Measurements from ENCODE around the gene PRCD.

The PRCD gene

GRCh38 chr17:76585649-76586593 lies 46.1 kb downstream of the PRCD start, which contains the start of gene ST6GALNAC2:
TSS of gene ST6GALNAC2 (minus strand) at chr17:76585860. CDS start at chr17:76585808, 52 bp downstream.
- Histone ChIP-seq H3K4me1 (ENCODE audit: insufficient read depth, low read length) (0 out of 2 replicates have a peak, but pooled peaks cover 3% of the 10 kb centered on the region), H3K9ac (ENCODE audit: low read depth, low read length) (peak within 1 kb of the TSS; percentile 41; the same call in 1 of the 2 replicates), H3K9me3 (ENCODE audit: insufficient read depth, low read depth, low read length) (no peaks in the 10 kb centered on the region), H3K27ac (ENCODE audit: low read length) (no peak within 1 kb of the TSS), H3K27me3 (ENCODE audit: insufficient read depth, low read length) (peaks cover 77% of the 10 kb centered on the region), H3K4me3 (ENCODE audit: low read length) (peak within 1 kb of the TSS; percentile 68), H3K36me3 (ENCODE audit: insufficient read depth, low read depth, low read length) (no peaks in the 10 kb centered on the region)

GRCh38 chr17:76586741-76587487 lies 47.1 kb downstream of the PRCD start:
- no peak overlapping the region for H3K27ac ChIP-seq (ENCODE audit: low read length)
- H3K9ac ChIP-seq (ENCODE audit: low read depth, low read length) = no peak overlapping the region
- no peaks in the 10 kb centered on the region for H3K9me3 ChIP-seq (ENCODE audit: insufficient read depth, low read depth, low read length)
- no peaks in the 10 kb centered on the region for H3K4me1 ChIP-seq (ENCODE audit: insufficient read depth, low read length)
- peaks cover 74% of the 10 kb centered on the region for H3K27me3 ChIP-seq (ENCODE audit: insufficient read depth, low read length)
- H3K4me3 ChIP-seq (ENCODE audit: low read length) = no peak overlapping the region
- no peaks in the 10 kb centered on the region for H3K36me3 ChIP-seq (ENCODE audit: insufficient read depth, low read depth, low read length)

GRCh38 chr17:76588182-76588581 lies 48.3 kb downstream of the PRCD start:
- Histone ChIP-seq H3K4me1 (ENCODE audit: insufficient read depth, low read length) (no peaks in the 10 kb centered on the region), H3K36me3 (ENCODE audit: insufficient read depth, low read depth, low read length) (no peaks in the 10 kb centered on the region), H3K27me3 (ENCODE audit: insufficient read depth, low read length) (peaks cover 63% of the 10 kb centered on the region), H3K9ac (ENCODE audit: low read depth, low read length) (no peak overlapping the region), H3K9me3 (ENCODE audit: insufficient read depth, low read depth, low read length) (no peaks in the 10 kb centered on the region), H3K27ac (ENCODE audit: low read length) (no peak overlapping the region), H3K4me3 (ENCODE audit: low read length) (no peak overlapping the region)

- H3K9me3 ChIP-seq (ENCODE audit: insufficient read depth, low read depth, low read length) = no peaks in the 10 kb centered on the region
- no peak overlapping the region for H3K4me3 ChIP-seq (ENCODE audit: low read length)
- H3K27me3 ChIP-seq (ENCODE audit: insufficient read depth, low read length) = peaks cover 11% of the 10 kb centered on the region
- no peaks in the 10 kb centered on the region for H3K36me3 ChIP-seq (ENCODE audit: insufficient read depth, low read depth, low read length)
- H3K4me1 ChIP-seq (ENCODE audit: insufficient read depth, low read length) = no peaks in the 10 kb centered on the region
- no peak overlapping the region for H3K27ac ChIP-seq (ENCODE audit: low read length)
- no peak overlapping the region for H3K9ac ChIP-seq (ENCODE audit: low read depth, low read length)
These were observed 53.6 kb downstream of the PRCD start for GRCh38 chr17:76593384-76593826.

- Histone ChIP-seq H3K27me3 (ENCODE audit: insufficient read depth, low read length) (peaks cover 6% of the 10 kb centered on the region; the same call in 1 of the 2 replicates), H3K27ac (ENCODE audit: low read length) (no peak overlapping the region), H3K4me3 (ENCODE audit: low read length) (no peak overlapping the region), H3K9me3 (ENCODE audit: insufficient read depth, low read depth, low read length) (no peaks in the 10 kb centered on the region), H3K4me1 (ENCODE audit: insufficient read depth, low read length) (no peaks in the 10 kb centered on the region), H3K9ac (ENCODE audit: low read depth, low read length) (no peak overlapping the region), H3K36me3 (ENCODE audit: insufficient read depth, low read depth, low read length) (no peaks in the 10 kb centered on the region)
These were observed 54.1 kb downstream of the PRCD start for GRCh38 chr17:76593959-76594358.

GRCh38 chr17:76594690-76595089 lies 54.8 kb downstream of the PRCD start:
- Histone ChIP-seq H3K4me3 (ENCODE audit: low read length) (no peak overlapping the region), H3K9ac (ENCODE audit: low read depth, low read length) (no peak overlapping the region), H3K27ac (ENCODE audit: low read length) (no peak overlapping the region), H3K27me3 (ENCODE audit: insufficient read depth, low read length) (peaks cover 1% of the 10 kb centered on the region; the same call in 1 of the 2 replicates), H3K4me1 (ENCODE audit: insufficient read depth, low read length) (no peaks in the 10 kb centered on the region), H3K9me3 (ENCODE audit: insufficient read depth, low read depth, low read length) (no peaks in the 10 kb centered on the region), H3K36me3 (ENCODE audit: insufficient read depth, low read depth, low read length) (no peaks in the 10 kb centered on the region)
